ENCODE data around the gene PLSCR4.
"Not testable (repeated sequence)": the region's sequence is repeated elsewhere in the genome, so short reads cannot be mapped to it uniquely, and the experiment has no call there.

Gene PLSCR4

DNA sequence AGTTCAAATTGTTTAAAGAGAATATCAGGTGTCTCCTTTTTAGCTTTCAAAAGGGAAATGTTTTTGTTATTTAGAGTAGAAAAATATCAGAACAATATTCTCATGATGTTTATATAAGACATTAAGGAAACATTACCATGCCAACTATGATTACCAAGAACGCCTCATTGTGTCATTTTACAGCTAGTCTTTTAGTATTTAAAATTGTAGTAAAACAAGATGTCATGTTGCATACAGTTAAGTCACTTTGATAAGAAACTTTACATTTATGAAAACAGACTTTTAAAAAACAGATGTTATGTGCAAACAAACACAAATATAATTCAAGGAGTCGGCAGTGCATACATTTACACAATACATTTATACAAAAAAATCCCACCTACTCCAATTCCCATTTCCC, 4.4 kb downstream of the PLSCR4 start:
- no peak for DNase-seq

DNA sequence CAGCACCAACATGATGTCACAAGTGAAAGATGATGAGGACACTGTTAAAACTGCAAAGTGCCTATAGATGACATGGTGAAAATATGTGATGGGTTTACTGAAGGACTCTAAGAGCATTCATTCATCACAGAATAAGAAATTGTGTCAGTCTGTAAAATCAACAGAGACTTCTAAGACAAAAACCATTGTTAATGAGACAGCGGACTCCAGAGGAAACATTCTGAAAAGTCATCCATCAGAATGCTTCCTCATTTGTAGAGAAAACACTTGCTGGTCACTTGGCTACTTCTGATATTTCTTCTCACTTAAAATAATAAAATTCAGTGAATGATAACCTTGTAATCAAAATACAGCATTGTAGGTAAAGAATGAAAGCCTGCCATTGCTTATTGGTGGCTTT, 7.3 kb downstream of the PLSCR4 start:
- DNase-seq, result no peak

DNA sequence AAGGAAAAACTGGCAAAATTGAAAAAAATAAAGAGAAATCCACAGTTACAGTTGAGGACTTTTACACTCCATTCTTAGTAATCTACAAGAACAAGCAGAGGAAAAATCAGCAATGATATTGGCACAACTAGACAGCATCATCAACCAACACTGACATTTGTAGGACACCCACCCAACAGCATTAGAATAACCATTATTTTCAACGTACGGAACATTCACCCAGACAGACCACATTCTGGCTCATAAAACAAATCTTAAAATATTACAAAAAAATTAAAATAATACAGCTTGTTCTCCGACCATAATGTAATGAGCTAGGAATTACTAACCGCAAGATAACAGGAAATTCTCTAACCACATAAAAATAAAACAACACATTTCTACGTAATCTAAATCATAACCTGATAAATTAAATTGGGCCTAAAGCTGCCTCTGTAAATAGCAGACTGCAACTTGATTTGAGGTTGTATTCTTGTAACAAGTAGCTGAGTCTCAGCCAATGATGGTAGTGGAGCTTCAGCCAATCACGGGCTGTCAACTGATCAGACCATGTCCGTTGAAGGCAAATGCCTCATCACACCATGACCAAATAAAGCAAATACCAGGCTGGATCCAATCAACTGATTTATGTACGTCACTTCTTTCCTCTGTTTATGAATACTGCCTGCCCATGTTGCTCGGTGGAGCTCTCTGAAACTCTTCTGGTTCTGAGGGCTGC, 9.2 kb downstream of the PLSCR4 start:
- no peak for DNase-seq

DNA sequence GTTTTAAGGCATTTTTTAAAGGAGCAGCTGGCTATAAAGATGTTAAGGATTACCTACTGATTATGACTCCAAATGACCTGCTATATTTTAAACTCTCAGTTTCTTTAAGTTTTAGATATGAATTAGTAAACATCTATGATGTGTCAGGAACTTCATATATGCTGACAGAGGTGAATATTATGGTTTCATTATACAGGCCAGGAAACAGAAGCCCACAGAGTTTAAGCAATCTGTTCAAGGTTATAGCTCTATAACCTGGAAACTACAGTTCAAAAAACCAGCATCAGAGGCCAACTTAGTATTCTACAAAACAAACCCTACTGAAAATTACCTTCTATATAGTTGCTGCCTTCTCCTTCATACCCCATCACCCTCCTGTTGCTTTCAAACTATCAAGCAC, 17.4 kb downstream of the PLSCR4 start:
- DNase-seq, result no peak

DNA sequence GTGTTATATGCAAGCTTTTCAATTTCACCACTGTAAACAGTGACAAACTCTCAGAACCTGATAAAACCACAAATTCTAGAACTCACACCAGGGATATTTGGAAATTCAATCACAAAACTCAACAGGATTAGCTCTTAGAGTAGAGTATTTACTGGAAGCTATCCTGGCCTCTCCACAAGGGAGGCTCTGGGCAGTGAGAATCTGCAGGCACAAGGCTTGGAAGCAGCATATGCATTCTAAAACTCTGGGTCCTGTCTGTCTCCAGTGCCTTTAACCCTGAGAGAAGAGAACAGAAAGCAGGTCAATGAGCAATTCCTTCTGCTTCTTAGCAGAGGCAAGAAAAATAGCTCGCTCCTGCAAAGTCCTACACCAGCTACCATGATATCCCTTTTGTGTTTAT, 23.4 kb downstream of the PLSCR4 start:
- DNase-seq, result no peak

DNA sequence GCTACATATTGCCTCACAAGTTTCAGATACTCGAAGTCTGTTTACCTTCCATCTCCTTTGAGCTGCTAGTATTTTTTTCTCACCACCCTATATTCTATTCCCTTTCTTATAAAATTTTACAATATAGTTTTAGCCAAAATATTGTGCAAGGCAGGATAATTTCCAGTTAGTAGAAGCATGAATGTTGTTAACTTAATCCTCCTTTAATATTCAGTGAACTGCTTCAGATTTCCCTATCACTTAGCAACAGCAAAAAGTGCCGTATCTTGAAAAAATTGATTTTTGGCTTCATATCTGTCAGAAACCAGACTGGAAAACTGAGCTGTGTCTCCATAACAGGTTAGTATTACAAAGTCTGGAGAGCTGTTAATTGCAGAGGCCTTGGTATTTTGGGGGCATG, 24.0 kb downstream of the PLSCR4 start:
- DNase-seq, result no peak

DNA sequence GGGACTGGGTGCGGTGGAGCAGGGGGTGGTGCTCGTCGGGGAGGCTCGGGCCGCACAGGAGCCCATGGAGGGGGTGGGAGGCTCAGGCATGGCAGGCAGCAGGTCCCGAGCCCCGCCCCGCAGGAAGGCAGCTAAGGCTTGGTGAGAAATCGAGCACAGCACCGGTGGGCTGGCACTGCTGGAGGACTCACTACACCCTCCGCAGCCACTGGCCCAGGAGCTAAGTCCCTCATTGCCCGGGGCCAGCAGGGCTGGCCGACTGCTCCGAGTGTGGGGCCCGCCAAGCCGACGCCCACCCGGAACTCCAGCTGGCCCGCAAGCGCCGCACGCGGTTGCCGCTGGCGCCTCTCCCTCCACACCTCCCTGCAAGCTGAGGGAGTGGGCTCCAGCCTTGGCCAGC, 25.4 kb downstream of the PLSCR4 start:
- not testable (repeated sequence) for DNase-seq

DNA sequence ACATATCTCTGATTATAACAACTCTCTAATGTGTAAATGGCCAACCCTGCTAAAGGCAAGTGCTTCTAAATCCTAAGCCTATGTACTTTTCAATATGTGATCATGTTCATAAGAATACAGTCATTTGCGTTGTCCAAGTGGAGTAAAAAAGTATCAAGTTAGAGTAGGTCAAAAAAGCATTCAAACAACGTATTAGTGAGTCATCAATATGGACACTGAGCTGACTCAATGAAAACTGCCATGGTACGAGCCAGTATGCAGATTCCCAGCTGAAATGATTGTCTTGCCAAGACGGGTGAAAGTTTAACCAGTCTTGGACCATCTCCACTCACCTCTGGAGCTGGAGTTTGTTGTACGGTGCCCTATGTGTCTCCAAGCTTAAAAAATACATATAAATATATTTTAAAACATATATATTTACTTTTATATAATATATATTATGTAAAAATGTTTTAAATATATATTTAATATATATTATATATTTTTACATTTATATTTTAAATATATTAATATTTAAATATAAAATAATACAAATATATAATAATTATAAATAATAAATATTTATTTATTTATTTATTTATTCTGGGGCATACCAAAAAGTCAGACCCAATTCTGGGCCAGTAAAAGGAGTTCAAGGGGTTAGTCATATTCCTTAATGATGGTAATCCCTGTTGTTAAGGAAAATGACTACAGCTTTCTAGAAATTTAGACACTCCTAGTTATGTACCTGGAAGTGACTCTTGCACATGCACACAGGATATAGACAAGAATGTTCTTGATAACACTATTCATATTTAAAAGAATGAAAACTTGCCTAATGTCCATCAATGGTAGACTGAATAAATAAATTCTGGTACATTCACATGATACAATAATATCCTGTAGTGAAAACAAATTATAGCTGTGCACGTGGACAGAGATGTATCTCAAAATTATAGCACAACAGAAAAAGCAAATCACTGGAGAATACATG, 27.2 kb downstream of the PLSCR4 start:
- DNase-seq, result no peak

DNA sequence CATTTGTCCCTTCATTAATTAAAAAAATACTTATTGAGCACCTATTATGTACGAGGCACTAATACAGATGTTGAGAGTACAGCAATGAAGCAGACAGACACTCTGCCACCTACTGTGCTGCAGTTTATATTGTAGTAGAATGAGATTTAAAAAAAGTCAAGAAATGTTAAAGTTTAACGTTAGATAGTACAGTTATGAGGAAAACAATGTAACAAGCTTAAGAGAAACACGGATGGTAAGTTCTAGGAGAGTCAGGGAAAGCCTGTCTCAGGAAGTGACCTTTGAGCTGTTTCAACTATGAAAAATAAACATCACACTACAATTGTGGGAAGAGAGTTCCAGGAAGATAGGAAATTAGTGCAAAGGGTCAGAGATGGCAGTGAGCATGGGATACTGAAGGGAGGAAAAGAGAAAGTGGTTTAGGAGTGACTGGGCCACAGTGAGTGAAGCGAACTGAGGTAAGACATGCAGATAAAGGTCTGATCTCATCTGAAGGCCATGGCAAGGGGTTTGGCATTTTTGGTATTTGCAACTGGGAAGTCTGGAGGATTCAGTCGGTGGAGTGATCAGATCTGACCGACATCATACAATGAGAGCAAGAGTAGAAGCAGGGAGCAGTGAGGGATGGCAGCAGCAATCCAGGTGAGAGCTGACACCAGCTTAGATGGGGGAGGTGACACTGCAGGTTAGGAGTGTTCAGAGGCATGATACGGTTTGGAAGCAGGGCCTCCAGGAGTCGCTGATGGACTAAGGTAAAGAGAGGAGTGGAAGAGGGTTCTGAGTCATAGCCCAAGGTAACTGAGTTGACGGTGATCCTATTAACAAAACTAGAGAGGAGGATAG, 28.5 kb downstream of the PLSCR4 start:
- DNase-seq, result no peak

DNA sequence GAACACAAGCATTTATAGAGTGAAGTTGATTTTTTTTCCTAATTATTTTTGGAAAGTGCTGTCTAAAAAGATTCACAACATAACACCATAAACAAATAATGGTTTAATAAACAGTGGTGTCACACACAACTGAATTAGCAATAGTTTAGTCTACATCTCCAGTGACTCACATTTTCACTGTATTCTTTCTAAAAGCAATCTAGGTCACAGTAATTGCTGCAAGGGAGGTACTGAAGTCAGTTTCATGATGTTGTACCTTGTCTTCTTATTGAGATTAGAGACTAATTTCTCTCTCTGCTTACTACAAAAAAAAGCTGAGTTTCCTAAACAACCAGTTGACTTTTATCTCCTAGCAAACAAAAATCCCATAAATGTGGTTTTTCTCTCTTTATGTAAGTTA, 29.6 kb downstream of the PLSCR4 start:
- DNase-seq, result no peak

DNA sequence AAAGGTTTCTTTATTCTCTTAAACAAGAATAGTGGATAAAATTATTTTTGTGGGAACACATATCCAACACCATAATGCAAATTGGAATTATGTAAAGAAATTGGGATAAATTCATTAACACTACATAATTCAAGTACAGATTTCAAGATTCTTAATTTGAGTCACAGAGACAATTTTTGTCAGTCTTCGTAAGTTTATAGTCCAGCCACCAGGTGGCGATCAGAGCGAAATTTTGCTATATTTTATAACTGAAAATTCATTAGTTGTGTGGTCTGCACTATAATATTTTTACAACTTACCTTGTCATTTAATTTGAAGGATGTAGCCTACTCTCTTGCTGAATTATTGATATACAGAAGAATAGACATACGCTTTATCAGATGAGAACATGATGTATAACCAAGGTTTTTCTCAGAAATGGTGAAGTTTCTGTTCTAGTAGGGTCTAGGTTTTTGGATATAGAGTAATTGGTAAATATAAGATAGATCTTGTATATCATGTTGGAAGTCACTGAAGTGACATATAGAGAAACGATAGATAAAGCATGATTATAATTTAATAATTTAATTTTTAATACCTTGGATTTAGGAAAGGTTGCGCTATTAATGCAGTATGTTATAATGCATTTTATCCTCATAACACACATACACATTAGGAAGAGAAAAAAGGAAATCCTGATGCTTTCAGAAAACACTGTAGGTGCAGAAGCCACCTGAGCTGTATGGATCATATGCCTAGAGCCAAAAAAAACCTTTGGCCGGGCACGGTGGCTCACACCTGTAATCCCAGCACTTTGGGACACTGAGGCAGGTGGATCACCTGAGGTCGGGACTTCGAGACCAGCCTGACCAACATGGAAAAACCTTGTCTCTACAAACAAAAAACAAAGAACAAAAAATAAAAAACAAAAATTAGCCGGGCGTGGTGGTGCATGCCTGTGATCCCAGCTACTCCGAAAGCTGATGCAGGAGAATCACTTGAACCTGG, 31.7 kb downstream of the PLSCR4 start:
- DNase-seq, result no peak

DNA sequence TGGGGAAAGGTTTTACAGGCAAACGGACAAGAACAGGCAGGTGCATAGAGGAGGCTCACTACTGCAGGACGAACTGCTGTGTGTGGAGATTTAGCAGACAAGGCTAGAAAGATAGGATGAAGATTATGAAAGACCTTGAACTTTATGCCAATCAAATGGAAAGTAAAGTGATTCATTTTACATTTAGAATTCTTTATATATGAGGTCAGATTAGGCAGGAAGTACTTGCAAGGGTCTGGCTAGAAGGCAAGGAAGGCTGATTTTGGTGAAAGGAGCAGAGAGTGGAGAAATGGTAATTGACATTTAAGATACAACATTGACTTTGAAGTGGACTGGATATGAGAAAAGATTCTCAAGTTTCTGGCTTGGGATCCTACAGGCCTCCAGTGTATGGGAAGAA, 33.6 kb downstream of the PLSCR4 start:
- no peak for DNase-seq

DNA sequence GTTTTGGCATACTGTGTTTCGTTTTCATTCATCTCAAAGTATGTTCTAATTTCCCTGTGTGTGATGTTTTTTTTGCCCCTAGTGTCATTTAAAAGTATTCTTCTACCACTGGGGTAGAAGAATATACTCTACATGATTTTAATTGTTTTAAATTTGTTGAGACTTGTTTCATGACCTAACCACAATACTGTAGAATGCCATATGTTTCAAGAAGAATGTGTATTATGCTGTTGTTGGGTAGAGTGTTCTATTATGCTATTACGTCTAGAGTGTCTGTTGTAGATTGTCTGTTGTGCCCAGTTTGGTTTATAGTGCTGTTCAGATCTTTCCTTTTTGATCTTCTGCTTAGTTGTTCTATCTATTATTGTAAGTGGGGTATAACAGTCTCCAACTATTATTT, 36.4 kb downstream of the PLSCR4 start:
- no peak for DNase-seq

DNA sequence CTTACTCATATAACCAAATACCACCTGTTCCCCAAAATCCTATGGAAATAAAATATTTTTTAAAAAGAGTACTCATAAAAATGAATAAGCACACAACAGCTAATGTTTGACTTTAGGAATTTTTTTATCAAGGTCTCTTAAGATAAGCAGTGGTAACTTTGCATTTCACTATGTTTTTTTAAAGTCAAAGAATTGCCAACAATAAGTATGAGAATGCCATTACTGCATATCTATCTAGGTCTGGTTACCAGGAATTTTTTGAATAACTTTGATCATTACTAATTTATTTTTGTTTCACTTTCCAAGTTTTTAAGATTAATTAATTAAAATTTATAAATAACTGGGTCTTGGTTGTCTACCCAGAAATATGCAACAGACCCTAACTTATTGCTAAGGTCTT, 41.5 kb downstream of the PLSCR4 start:
- DNase-seq, result no peak

DNA sequence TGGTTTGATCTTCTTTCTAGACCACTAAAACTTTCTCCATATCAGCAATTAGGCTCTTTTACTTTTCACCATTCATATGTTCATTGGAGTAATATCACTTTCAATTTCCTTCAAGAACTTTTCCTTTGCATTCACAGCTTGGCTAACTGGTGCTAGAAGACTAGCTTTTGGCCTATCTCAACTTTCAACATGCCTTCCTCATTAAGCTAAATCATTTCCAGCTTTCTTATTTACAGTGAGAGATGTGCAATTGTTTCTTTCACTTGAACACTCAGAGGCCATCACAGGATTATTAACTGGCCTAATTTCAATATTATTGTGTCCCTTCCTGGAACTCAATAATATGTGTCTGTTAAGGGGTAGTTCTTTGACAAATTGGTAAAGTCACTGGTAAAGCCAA, 47.1 kb downstream of the PLSCR4 start:
- no peak for DNase-seq

DNA sequence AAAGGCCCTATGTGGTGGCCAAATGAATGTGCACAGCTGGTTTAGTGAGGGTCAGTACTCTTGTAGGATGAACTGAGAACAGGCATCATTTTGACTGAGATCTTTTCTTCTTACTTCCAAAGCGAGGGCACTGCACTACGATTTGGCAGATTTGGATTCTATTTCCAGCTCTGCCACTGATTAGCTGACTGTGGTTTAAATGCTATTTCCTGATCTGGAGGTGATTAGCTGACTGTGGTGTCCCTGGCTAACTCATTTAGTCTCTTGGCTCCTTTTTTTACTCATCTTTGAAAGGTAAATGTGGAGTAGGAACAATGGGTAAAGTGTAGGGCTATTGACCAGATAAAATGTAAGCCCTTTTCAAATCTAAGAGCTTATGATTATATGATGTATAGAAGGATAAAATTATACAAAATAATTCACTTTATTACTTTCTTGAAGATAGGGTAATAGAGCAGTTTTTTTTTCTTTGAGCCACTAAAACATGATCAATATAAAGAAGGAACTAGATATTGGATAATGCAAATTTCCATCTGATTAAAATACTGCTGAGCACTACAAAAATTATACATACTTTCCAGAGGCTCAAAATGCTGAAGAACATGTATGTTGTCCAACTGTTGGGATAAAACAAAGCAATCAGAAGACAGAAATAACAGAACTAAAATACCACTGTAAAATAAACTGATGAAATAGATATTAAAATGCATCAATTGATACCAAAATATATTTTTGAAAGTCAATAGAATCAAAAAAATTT, 50.3 kb downstream of the PLSCR4 start:
- no peak for DNase-seq

DNA sequence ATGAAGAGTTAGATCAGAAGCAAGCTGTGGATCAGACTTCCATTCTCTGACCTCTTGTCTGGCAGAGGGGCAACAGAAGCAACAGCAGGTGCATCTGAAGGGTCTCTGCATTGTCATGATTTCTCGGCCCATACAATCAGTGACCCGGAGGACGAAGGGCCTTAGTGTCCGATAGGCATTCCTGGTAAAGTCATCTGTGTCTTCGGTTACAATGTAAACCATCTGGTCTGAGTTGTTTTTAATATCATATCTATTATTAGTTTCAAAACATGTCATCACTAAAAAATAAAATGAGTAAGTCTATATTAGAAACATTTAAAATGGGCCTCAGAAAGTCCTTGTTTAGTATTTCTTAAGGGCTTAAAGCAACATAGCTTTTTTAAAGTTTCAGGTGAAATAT, 51.1 kb downstream of the PLSCR4 start:
- DNase-seq, result no peak

DNA sequence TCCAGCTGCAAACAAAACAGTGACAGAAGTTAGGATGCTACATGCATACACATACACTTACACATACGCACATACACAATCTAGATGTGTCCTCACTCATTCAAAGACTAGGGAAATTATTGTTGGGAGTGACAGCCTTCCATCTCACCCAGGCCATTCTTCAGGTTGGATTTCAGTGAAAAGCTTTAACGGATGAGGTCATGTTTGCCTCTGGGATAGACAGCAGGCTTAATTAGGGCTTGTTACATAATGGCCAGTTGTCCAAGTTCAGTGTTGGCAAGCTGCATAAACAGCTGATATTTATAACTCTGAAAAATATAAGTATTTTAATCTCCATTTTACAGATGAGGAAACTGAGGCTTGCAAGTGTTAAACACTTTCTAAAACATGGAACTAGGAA, 54.1 kb downstream of the PLSCR4 start:
- no peak for DNase-seq

DNA sequence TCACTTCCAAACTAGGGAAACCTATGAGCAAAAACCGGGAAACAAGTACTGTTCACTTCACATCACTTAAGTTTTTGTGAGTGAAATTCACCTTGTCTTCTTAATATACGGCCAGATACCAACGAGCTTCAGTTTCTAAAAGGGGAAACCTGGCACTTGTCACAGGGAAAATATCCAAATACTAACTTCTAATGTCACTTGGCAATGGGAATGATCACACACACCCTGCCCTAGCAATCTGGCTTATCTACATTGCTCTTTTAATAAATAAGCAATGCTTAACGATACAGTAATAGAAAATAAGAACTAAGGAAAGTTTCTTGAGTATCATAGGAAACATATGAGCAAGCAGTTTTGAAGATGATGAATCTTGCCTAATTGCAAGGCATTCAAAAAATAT, 55.3 kb downstream of the PLSCR4 start:
- DNase-seq, result no peak

DNA sequence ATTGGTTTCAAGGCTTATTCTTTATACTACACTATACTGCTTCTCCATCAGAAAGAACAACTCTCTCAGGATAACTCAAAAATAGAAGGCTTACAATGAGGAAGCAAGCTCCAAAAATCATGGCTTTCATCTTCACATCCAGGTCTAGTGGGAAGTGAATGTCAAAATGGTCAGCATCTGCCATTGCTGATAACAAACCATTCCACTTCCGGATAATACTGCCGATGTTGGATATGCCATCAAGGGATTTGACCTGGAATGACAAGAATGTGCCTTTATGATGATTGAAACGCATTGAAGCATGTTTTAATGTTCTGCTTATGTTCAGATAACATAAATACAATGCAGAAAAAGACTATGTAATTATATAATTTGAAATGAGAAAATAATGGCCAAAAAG, 55.9 kb downstream of the PLSCR4 start:
- DNase-seq, result no peak

DNA sequence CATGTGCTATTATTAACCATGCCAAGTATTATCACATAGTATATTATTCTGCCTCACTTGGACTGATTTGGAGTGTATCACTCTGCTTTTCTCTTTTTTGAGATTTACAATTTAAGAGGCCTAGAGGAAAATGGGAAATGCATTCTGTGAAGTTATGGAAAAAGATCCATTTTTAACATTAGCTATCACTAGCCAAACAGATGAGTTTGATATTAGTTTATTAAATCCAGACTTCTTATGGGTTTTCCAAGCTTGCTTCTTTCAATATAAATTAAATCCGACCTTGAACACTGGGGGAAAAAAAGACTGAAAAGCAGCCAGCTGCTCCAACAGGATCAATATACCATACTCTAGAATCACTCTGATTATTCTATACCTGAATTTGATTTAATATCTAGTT, 59.9 kb downstream of the PLSCR4 start:
- no peak for DNase-seq

Measured in DMS79 treated with DMSO at 0.1 percent for 48 hours (cell line).